ENCODE data around the gene ESYT3. TPM values are rescaled to one million over a fixed set of nuclear protein-coding genes. Genes with fewer than 3 reads are reported as not detected.

ESYT3 gene
- total RNA-seq, 2 donors from 2014 or later: 2.0 to 6.0 TPM

GRCh38 chr3:138429665-138430064 lies 4.8 kb upstream of the ESYT3 start:
- H3K9me3 ChIP-seq: no peaks in the 10 kb centered on the region
- intact Hi-C loops (cut with DNase I): no loop called here
- H3K27ac ChIP-seq: no peak overlapping the region
- WGBS, 2 donors: 88 to 92% methylated on average over 3 of the region's 3 CpGs
- ATAC-seq: no peak
- no peak for TF ChIP-seq POLR2A (IDR thresholded peaks at IDR 0.05)
- TF ChIP-seq CTCF (IDR thresholded peaks at IDR 0.05): no peak
- no peaks in the 10 kb centered on the region for H3K27me3 ChIP-seq
- DNase-seq: no peak
- H3K36me3 ChIP-seq (replicated peaks in 1 of 2; ENCODE audit: insufficient read depth in 1 of 2, low read depth in 2 of 2): no peaks in the 10 kb centered on the region
- H3K4me1 ChIP-seq: peaks cover 10% of the 10 kb centered on the region
- no peak overlapping the region for H3K4me3 ChIP-seq

GRCh38 chr3:138432576-138433240 lies 1.7 kb upstream of the ESYT3 start:
- intact Hi-C loops (cut with DNase I): no loop called here
- H3K9me3 ChIP-seq: no peaks in the 10 kb centered on the region
- whole genome bisulfite sequencing, 2 donors: 78 to 81% methylated on average over 4 of the region's 4 CpGs
- no peak overlapping the region for H3K27ac ChIP-seq
- no peak for TF ChIP-seq POLR2A (IDR thresholded peaks at IDR 0.05)
- TF ChIP-seq CTCF (IDR thresholded peaks at IDR 0.05): no peak
- H3K4me3 ChIP-seq: no peak overlapping the region
- no peaks in the 10 kb centered on the region for H3K27me3 ChIP-seq
- peaks cover 22% of the 10 kb centered on the region for H3K4me1 ChIP-seq
- H3K36me3 ChIP-seq (replicated peaks in 1 of 2; ENCODE audit: insufficient read depth in 1 of 2, low read depth in 2 of 2): no peaks in the 10 kb centered on the region
- no peak for ATAC-seq
- no peak for DNase-seq

- Histone ChIP-seq H3K27me3 (no peaks in the 10 kb centered on the region), H3K27ac (peak overlapping the region in 1 of 4 donors; percentile 49), H3K9me3 (no peaks in the 10 kb centered on the region), H3K4me1 (peaks cover 22% of the 10 kb centered on the region), H3K4me3 (no peak overlapping the region), H3K36me3 (replicated peaks in 1 of 2; ENCODE audit: insufficient read depth in 1 of 2, low read depth in 2 of 2) (no peaks in the 10 kb centered on the region)
- TF ChIP-seq CTCF (IDR thresholded peaks at IDR 0.05) (no peak), POLR2A (IDR thresholded peaks at IDR 0.05) (no peak)
- intact Hi-C loops (cut with DNase I): no loop called here
- 44 to 63% methylated on average over 16 of the region's 16 CpGs for WGBS, 2 donors
- no peak for DNase-seq
- ATAC-seq: no peak
These were observed 532 bp upstream of the ESYT3 start for GRCh38 chr3:138433892-138434275.

- peak overlapping the region in 1 of 2 donors; percentile 29 for H3K4me3 ChIP-seq
- no peaks in the 10 kb centered on the region for H3K9me3 ChIP-seq
- ATAC-seq: peak; percentile 53
- H3K27ac ChIP-seq: peak overlapping the region in 1 of 4 donors; percentile 49
- H3K4me1 ChIP-seq: peaks cover 22% of the 10 kb centered on the region
- peak; percentile 13 to 39 (median 29) for DNase-seq
- WGBS, 2 donors: 7 to 41% methylated on average over 16 to 78 of the region's 78 CpGs
- no peak for TF ChIP-seq POLR2A (IDR thresholded peaks at IDR 0.05)
- TF ChIP-seq CTCF (IDR thresholded peaks at IDR 0.05): no peak
- H3K27me3 ChIP-seq: no peaks in the 10 kb centered on the region
- H3K36me3 ChIP-seq (replicated peaks in 1 of 2; ENCODE audit: insufficient read depth in 1 of 2, low read depth in 2 of 2): no peaks in the 10 kb centered on the region
- intact Hi-C loops (cut with DNase I): no loop called here
These were observed 708 bp downstream of the ESYT3 start for GRCh38 chr3:138434875-138435772.

Data from body of pancreas (tissue), 4 donors.